Right lobe of liver (tissue), 6 donors: Measurements from ENCODE around the gene PMEL. TPM values are rescaled to one million over a fixed set of nuclear protein-coding genes. Genes with fewer than 3 reads are reported as not detected.
"Not testable (repeated sequence)": the region's sequence is repeated elsewhere in the genome, so short reads cannot be mapped to it uniquely, and the experiment has no call there.

Experiments
- ATAC-seq, 4 donors: fragments of 200-7000 bp; cut with Tn5 transposase; one replicate each; pipeline ENCODE4 v1.9.1; 2020; ENCODE audit warnings: mild to moderate bottlenecking in 4 of 4, moderate library complexity in 4 of 4
- DNase-seq, 3 donors: peaks; one replicate each; pipeline ENCODE4 v3.0.0-alpha.2; 2020
- H3K27ac ChIP-seq, 3 donors: fragments of 200-600 bp; one replicate each; pipeline ENCODE4 v1.8.0; 2022
- H3K27me3 ChIP-seq, 2 donors: fragments of 200-600 bp; one replicate each; pipeline ENCODE4 v1.8.0; 2022
- H3K36me3 ChIP-seq, 4 donors: fragments of 200-600 bp; sonication (generic) in 1 of 4; one replicate each; pipeline versions ENCODE4 v1.5.1 to v1.8.0; 2017 to 2022; ENCODE audit warnings: control low read depth in 1 of 4
- H3K4me1 ChIP-seq, 4 donors: fragments of 200-600 bp; sonication (generic) in 1 of 4; one replicate each; pipeline versions ENCODE4 v1.5.1 to v1.8.0; 2017 to 2022; ENCODE audit warnings: control low read depth in 1 of 4
- H3K4me3 ChIP-seq, 3 donors: fragments of 200-600 bp; one replicate each; pipeline ENCODE4 v1.8.0; 2022
- H3K9me3 ChIP-seq, 4 donors: fragments of 200-600 bp; sonication (generic) in 1 of 4; one replicate each; pipeline versions ENCODE4 v1.5.1 to v1.8.0; 2017 to 2022; ENCODE audit warnings: control low read depth in 1 of 4
- CTCF ChIP-seq, 4 donors: fragments of 200-600 bp in 3 of 4; fragments of 450-650 bp in 1 of 4; IDR thresholded peaks; one replicate each; pipeline versions ENCODE4 v1.5.1 to v1.8.0; 2016 to 2022; ENCODE audit warnings: antibody characterized with exemption in 4 of 4, mild to moderate bottlenecking in 2 of 4
- POLR2A ChIP-seq: fragments of 450-650 bp; IDR thresholded peaks from one replicate; pipeline ENCODE4 v1.6.1; 2017; ENCODE audit warnings: antibody characterized with exemption, mild to moderate bottlenecking
- WGBS: methylation state at CpG from one replicate; pipeline ENCODE4 v1.1.6; 2018; ENCODE audit warnings: low coverage, low lambda C conversion rate; ENCODE audit not compliant: insufficient coverage; ENCODE audit errors: missing lambda C conversion rate; 5-methylcytosine and 5-hydroxymethylcytosine counted together
- intact Hi-C, 2 donors: fragments of 100-400 bp; cut with DNase I; formaldehyde crosslinking; loops; one replicate each; pipeline versions ENCODE4 v1.11.2 to v1.14.1; 2022
- total RNA-seq, 6 experiments: library from RNA; depleted of rRNA in 2 of 6; stranded (reverse); fragments of >200 nt in 2 of 6; fragmentation: NEBNext Ultra II Directional in 3 of 6; extraction: Animal tissue kit (Norgen Biotek cat#: 25700) in 3 of 6; gene quantifications; one replicate each; pipeline versions ENCODE4 v1.1.0 to v1.2.4, GENCODE V29; 2016 to 2023
- donor health status: DM: no; HTN: yes; CAD: no.
- donor health status: DM: no; HTN: no; CAD: no.
- donor health status: DM: no; HTN: no; CAD: no.
- donor health status: DM: no; HTN: yes; CAD: no.
- donor health status: DM: no; HTN: yes; CAD: no.

PMEL gene
- total RNA-seq, 6 experiments from 2014 or later = 1.5 to 4.5 (median 2.7) TPM

DNA sequence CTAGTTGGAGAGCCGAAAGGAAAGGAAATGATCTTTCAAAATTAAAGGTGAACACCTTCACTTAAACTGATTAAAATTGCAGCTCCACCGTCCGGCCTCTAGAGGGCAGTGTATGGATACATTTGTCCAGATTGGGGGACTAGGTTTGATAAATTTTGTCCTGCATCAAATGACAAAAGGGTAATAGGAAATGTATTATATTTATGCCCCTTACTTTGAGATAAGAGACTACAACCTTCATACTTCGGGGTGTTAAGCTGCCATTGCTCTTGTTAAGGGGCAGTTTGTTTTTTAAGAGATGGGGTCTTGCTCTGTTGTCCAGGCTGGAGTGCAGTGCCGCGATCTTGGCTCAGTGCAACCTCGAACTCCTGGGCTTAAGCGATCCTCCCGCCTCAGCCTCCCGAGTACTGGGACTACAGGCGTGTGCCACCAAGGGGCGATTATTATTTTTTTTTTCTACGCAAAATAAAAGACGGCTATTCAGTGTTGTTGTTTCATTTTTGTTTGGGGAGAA is 30.4 kb upstream of the PMEL start:
- Histone ChIP-seq H3K4me3 (peak overlapping the region; percentile 64 to 91 (median 70)), H3K36me3 (peaks cover 0 to 31% (median 14%) of the 10 kb centered on the region in 4 donors), H3K4me1 (peaks cover 0 to 41% (median 9%) of the 10 kb centered on the region in 4 donors), H3K27ac (peak overlapping the region; percentile 49 to 87 (median 84)), H3K9me3 (no peaks in the 10 kb centered on the region), H3K27me3 (no peaks in the 10 kb centered on the region)
- intact Hi-C loops = loop anchor here (5.0 to 10.0 kb wide), 2 partner anchors 46 to 49 kb away; partner anchors contain the start of gene RPS26 (in 2 of the 2)
- peak; percentile 43 to 62 (median 54) for ATAC-seq
- TF ChIP-seq CTCF (IDR thresholded peaks at IDR 0.05) = peak; percentile 82 to 86 (median 83)
- no peak for TF ChIP-seq POLR2A
- DNase-seq = peak in 2 of 3 donors; percentile 40 to 71
- WGBS = 12% methylated on average over 14 of the region's 14 CpGs

DNA sequence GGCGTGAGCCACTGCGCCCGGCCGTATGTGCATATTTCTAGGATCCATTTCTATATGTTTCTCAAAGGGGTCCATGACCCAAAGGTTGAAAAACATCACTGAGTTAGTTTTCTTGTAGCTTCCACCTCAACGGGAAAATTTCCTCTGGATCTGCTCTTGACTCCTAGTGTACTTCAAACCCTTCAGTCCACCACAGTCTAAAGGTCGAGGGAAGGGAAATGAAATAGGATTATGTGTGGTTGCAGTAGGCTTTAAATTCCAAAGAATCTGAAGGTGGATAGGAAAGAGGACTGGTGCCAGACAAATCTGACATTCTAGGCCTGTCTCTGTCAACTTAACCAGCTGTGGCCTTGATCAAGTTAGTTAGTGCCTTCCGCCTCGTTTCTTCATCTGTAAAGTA is 29.5 kb upstream of the PMEL start:
- intact Hi-C loops = loop anchor here (5.0 to 10.0 kb wide), 2 partner anchors 47 to 49 kb away; partner anchors contain the start of gene RPS26 (in 2 of the 2)
- peak overlapping the region in 1 of 3 donors; percentile 87 for H3K27ac ChIP-seq

DNA sequence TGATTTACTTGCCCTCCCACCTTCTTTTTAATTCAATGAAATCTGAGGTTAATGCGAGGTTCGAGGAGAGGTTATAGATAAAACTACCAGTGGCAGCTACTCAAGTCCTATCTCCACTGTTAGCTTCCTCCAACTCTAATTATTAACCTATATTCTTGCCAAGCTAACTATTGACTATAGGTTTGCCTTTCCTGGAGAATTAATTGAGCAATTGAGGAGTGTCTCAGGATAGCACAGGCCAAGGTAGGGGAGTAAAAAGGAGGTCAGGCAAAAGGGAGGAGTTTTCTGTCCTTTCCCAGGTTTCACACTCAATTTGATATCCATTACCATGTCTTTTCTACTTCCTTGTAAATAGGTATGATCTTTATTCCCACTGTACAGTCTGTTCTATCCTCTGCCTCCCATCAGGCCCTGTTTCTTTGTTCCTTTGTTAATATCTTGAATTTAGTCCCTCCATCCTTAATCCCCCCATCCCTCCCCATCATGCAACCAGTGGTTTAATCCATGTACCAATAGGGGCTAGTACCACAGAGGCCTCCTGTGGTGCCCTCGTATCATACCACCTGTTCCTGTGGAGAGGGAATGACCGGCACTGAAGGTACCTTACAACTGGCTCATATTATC is 27.5 kb upstream of the PMEL start:
- Histone ChIP-seq H3K27ac (no peak overlapping the region), H3K4me3 (no peak overlapping the region), H3K4me1 (peaks cover 0 to 23% (median 5%) of the 10 kb centered on the region in 4 donors), H3K27me3 (no peaks in the 10 kb centered on the region), H3K36me3 (peaks cover 0 to 59% (median 26%) of the 10 kb centered on the region in 4 donors), H3K9me3 (no peaks in the 10 kb centered on the region)
- ATAC-seq (no peak), DNase-seq (no peak)
- 71% methylated on average over 4 of the region's 4 CpGs for WGBS
- TF ChIP-seq CTCF (IDR thresholded peaks at IDR 0.05) (no peak), POLR2A (no peak)
- intact Hi-C loops = loop anchor here in 1 of 2 donors (10.0 kb wide), 1 partner anchor 51 kb away; the partner anchor contains the start of gene RPS26

More for the DNA sequence above, 29.5 kb upstream of the PMEL start:
- 26% methylated on average over 7 of the region's 8 CpGs for WGBS
- TF ChIP-seq CTCF (IDR thresholded peaks at IDR 0.05) = no peak
- no peak for TF ChIP-seq POLR2A
- Histone ChIP-seq H3K27me3 (no peaks in the 10 kb centered on the region), H3K4me3 (no peak overlapping the region), H3K9me3 (no peaks in the 10 kb centered on the region), H3K4me1 (peaks cover 0 to 32% (median 5%) of the 10 kb centered on the region in 4 donors), H3K36me3 (peaks cover 0 to 40% (median 21%) of the 10 kb centered on the region in 4 donors)
- DNase-seq = no peak
- no peak for ATAC-seq

- no peak for DNase-seq
- Histone ChIP-seq H3K27me3 (no peaks in the 10 kb centered on the region), H3K9me3 (no peaks in the 10 kb centered on the region), H3K4me1 (peaks cover 0 to 16% (median 4%) of the 10 kb centered on the region in 4 donors), H3K4me3 (no peak overlapping the region), H3K27ac (no peak overlapping the region), H3K36me3 (peaks cover 0 to 77% (median 26%) of the 10 kb centered on the region in 4 donors)
- WGBS = 61% methylated on average over 2 of the region's 3 CpGs
- TF ChIP-seq CTCF (IDR thresholded peaks at IDR 0.05) (no peak), POLR2A (no peak)
- intact Hi-C loops = loop anchor here in 1 of 2 donors (10.0 kb wide), 1 partner anchor 54 kb away; the partner anchor contains the start of gene RPS26
- no peak for ATAC-seq
These were observed 25.3 kb upstream of the PMEL start for GRCh38 chr12:55991110-55991509.

DNA sequence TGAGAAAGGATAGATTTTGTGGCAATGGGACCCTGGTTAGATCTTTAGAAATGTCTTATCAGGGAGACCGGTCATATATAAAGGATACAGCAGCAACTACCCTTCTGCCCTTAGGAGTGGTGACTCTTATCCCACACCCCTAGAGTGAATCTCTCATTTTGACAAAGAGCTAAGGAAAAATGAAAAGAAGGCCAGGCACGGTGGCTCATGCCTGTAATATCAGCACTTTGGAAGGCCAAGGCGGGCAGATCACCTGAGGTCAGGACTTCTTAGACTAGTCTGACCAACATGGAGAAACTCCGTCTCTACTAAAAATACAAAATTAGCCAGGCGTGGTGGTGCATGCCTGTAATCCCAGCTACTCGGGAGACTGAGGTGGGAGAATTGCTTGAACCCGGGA is 20.1 kb upstream of the PMEL start:
- H3K36me3 ChIP-seq = peaks cover 0 to 63% (median 13%) of the 10 kb centered on the region in 4 donors

More for the DNA sequence above, 20.1 kb upstream of the PMEL start:
- intact Hi-C loops, H3K4me3 ChIP-seq, DNase-seq, H3K27ac ChIP-seq, H3K9me3 ChIP-seq, ATAC-seq, H3K27me3 ChIP-seq, H3K4me1 ChIP-seq: not testable (repeated sequence)
- 100% methylated on average over 2 of the region's 7 CpGs for WGBS
